CD4-positive, alpha-beta T cell treated with Interleukin-10 for 1 hour (primary cell): ENCODE results near the gene PCDH17.

Experiments used
- DNase-seq: peaks from one replicate; pipeline ENCODE4 v3.0.0-alpha.2; 2020

The PCDH17 gene

DNA sequence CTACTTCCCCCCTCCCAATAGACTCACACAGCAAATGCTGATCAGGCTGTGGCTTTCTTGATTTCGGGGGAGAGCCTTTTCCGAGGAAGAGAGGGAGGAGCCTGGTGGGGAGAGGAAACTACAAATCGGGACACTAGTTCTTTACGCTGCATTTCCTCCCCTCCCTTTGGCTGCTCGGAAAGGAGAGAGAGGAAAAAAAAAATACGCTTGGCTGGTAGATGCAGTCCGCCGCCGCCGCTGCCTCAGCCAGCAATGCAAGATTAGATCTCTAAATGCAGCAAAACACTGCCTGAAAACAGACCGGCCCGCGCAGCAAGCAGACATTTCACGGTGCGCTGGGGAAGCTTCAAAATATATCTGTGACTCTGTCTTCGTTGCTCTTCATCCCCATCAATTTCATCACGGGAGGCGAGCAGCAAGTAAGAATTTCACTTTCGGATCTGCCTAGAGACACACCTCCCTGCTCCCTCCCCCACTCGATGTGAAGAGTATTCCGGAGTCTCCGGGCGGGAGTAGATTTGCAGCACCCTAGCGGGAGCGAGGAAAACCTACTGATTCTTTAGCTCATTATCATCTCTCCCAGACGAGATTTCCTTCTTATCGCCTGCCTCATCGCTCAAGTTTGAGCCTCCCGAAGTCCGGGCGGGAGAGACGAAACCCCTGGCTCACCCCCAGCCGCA, at the start of gene PCDH17:
Gene PCDH17, plus strand, starts transcription at position 149 of the 680 bp plus-strand sequence. CDS start 803 bp downstream, outside the sequence.
- DNase-seq = no peak

DNA sequence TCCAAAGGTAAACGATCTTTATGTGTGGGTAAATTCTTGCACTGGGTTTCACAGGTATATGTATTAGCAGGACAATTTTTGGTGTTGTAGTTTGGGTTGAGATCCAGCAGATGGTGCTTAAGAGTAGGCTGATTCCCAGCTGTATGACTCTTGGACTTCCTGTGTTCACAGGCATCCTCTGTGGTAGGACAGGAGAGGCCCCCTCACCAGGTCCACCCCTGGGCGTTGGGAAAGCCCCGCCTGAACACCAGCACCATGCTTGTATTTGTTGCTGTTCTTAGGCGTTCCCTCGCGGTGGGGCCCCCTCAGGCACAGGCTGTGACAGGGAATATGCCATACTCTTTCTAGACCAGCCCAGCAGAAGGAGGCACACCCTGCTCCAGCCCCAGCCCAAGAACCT, 49.5 kb upstream of the PCDH17 start:
- DNase-seq = no peak

GRCh38 chr13:57583529-57583928, 48.0 kb upstream of the PCDH17 start:
- DNase-seq = no peak

DNA sequence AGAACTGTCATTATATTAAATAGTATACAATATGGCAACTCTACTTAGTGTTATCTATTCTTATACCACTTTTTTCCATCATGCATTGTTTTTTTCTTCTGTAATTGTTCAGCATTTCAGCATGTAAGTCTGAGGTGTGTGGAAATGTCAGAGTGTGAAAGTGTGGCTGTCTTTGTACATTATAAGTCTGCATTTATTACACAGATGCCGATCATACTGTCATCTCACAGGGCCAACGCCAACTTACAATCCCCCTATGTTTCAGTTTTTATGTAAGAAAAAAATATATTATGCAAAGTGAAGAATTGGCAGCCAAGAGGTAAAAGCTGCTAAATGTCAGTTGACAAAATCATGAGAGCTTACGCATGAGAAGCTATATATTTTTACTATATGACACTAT, 42.9 kb upstream of the PCDH17 start:
- no peak for DNase-seq

- DNase-seq = no peak
Measured at GRCh38 chr13:57595775-57596174, 35.8 kb upstream of the PCDH17 start.

GRCh38 chr13:57601536-57601935, 30.0 kb upstream of the PCDH17 start:
- DNase-seq = no peak

GRCh38 chr13:57604442-57604841, 27.1 kb upstream of the PCDH17 start:
- no peak for DNase-seq

- no peak for DNase-seq
Measured at GRCh38 chr13:57611969-57612368, 19.6 kb upstream of the PCDH17 start.

DNA sequence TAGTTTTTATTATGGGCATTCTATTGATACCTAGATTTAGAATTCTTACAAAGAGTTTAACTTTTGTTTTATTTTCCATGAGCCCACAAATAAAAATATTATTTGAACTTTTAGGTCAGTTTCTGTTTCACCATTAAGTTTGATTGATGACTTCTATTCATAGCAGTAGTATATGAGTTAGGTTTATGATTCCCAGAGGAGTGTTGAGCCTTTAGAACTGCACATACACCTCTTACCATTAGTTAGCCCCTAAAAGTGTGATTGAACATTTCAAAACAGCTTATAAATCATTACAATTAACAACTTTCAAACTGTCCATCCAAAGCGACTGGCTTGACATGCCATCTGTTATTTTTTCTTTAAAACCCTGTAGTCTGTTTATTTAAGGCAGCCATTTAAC, 19.0 kb upstream of the PCDH17 start:
- no peak for DNase-seq

DNA sequence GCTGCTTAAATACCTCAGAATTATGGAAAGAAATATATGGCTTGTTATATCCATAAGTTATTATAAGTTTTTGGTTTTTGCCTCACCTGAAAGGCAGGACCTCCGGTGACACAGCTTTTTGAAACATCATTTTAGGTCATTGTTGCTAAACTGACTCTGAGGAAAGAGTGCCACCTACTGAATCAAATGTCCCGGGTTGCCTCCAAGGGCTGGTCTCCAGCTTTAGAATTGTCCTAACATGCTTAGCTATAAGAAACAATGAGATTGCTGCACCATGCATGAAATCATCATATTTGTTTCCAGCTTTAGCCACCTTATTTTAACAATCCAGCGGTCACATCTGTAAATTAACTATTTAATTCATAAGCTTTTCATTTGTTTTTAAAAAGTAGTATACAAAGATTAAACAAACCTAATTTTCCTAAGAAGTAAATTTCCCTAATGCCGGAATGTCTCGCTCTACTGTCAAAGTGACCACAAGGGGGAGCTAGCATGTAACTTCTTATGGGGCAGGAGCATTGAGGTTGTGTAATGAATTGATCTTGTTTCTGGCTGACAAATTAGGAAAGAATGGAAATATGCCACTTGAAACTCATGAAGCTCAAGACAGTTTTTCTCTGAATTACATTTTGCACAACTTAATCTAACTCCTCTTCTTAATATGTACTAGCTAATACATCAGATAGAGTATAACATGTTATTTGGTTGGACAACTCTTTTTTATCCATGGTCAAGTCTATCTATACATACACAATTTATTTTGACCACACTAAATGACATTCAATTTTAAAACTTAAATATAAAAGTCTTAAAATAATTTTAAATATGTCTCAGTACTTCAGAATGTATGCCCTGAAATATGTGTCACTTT, 6.7 kb upstream of the PCDH17 start:
- DNase-seq = no peak

DNA sequence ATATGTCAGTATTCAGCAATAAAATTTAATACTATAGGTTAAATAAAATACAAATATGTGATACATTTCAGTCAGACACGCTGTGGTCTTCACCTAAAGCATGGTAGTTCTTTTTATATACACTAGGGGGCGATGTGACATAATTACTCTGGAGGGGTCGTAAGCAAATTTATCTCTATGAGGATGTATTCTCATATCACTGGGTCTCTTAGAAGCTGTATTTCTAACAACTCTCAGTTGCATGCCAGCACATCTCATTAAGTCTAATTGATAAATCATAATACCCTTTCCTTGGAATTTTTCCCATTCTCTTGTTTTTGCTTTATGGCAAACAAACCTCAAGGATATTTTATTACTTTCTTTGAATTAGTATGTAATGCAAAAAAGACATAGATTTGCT, 3.9 kb upstream of the PCDH17 start:
- DNase-seq = no peak

DNA sequence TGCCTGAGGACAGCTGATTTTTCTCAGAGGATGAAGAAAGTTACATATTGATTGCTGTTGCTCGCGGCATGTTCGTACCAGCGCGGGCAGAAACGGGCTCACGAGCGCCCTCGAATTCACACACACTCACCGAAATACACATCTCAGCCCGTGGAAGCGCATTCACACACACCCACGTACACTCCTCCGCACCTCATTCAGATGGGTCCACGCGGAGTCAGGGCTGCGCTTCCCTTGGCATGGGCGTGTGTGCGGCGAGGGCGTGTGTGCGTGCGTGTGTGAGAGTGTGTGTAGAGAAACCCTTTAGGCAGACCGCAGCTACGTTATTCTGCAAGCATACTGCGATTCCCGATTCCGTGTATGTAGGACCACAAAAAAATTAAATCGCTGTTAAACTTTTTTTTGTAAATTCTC, 2.1 kb upstream of the PCDH17 start:
- no peak for DNase-seq

GRCh38 chr13:57629821-57630235, 1.7 kb upstream of the PCDH17 start:
- peak; percentile 48 for DNase-seq

GRCh38 chr13:57630661-57631595, 616 bp upstream of the PCDH17 start:
- no peak for DNase-seq

DNA sequence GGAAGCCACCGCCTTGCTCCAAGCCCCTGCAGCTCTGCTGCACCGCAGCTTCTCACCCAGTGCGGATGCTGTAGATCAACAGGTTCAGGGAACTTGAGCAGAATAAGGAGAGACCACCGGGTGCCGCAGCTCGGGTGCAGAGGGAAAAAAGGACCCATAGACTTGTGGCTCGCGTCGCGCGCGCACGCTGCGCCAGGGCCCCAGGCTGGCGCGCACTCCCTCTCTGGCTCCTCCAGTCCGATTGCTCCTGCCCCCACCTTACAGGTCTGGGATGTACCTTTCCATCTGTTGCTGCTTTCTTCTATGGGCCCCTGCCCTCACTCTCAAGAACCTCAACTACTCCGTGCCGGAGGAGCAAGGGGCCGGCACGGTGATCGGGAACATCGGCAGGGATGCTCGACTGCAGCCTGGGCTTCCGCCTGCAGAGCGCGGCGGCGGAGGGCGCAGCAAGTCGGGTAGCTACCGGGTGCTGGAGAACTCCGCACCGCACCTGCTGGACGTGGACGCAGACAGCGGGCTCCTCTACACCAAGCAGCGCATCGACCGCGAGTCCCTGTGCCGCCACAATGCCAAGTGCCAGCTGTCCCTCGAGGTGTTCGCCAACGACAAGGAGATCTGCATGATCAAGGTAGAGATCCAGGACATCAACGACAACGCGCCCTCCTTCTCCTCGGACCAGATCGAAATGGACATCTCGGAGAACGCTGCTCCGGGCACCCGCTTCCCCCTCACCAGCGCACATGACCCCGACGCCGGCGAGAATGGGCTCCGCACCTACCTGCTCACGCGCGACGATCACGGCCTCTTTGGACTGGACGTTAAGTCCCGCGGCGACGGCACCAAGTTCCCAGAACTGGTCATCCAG, 964 bp downstream of the PCDH17 start:
- no peak for DNase-seq

DNA sequence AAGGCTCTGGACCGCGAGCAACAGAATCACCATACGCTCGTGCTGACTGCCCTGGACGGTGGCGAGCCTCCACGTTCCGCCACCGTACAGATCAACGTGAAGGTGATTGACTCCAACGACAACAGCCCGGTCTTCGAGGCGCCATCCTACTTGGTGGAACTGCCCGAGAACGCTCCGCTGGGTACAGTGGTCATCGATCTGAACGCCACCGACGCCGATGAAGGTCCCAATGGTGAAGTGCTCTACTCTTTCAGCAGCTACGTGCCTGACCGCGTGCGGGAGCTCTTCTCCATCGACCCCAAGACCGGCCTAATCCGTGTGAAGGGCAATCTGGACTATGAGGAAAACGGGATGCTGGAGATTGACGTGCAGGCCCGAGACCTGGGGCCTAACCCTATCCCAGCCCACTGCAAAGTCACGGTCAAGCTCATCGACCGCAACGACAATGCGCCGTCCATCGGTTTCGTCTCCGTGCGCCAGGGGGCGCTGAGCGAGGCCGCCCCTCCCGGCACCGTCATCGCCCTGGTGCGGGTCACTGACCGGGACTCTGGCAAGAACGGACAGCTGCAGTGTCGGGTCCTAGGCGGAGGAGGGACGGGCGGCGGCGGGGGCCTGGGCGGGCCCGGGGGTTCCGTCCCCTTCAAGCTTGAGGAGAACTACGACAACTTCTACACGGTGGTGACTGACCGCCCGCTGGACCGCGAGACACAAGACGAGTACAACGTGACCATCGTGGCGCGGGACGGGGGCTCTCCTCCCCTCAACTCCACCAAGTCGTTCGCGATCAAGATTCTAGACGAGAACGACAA, 1.8 kb downstream of the PCDH17 start:
- no peak for DNase-seq

DNA sequence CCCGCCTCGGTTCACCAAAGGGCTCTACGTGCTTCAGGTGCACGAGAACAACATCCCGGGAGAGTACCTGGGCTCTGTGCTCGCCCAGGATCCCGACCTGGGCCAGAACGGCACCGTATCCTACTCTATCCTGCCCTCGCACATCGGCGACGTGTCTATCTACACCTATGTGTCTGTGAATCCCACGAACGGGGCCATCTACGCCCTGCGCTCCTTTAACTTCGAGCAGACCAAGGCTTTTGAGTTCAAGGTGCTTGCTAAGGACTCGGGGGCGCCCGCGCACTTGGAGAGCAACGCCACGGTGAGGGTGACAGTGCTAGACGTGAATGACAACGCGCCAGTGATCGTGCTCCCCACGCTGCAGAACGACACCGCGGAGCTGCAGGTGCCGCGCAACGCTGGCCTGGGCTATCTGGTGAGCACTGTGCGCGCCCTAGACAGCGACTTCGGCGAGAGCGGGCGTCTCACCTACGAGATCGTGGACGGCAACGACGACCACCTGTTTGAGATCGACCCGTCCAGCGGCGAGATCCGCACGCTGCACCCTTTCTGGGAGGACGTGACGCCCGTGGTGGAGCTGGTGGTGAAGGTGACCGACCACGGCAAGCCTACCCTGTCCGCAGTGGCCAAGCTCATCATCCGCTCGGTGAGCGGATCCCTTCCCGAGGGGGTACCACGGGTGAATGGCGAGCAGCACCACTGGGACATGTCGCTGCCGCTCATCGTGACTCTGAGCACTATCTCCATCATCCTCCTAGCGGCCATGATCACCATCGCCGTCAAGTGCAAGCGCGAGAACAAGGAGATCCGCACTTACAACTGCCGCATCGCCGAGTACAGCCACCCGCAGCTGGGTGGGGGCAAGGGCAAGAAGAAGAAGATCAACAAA, 2.6 kb downstream of the PCDH17 start:
- DNase-seq = no peak

GRCh38 chr13:57634839-57635165, 3.3 kb downstream of the PCDH17 start:
- no peak for DNase-seq

DNA sequence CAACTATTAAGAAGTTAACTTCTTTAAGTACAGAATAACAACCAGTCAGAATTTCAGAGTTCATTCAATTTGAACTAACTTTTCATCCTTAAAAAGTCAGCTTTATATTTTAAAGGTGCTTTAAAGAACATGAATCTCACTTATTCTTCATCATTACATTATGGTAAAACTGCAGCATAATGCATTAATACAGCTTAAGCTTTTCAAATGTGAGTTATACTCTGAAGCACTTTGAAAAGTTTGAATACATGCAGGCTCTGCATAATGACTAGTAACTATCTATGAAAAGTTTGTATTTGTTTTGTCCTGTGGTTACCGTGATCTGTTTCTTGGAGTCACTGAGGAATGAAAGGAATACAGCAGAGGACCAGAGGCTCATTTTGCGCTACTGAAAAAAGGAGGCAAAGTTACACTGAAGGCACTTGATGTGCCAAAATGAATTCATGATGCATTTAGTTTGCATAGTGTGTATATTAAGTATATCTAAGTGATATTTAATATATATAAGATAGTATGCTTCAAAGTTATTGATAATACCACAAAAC, 4.1 kb downstream of the PCDH17 start:
- no peak for DNase-seq

- no peak for DNase-seq
Measured at GRCh38 chr13:57636816-57637215, 5.3 kb downstream of the PCDH17 start.
